Gastrocnemius medialis (tissue), 4 donors: ENCODE results near the gene DCLRE1C. TPM values are rescaled to one million over a fixed set of nuclear protein-coding genes. Genes with fewer than 3 reads are reported as not detected.
"Not testable (repeated sequence)": the region's sequence is repeated elsewhere in the genome, so short reads cannot be mapped to it uniquely, and the experiment has no call there.

Source experiments
- ATAC-seq, 2 donors: fragments of 150-250 bp; one replicate each; pipeline ENCODE4 v1.9.1; 2016
- DNase-seq, 2 donors: peaks; one replicate each; pipeline ENCODE4 v3.0.0-alpha.2; 2019
- H3K27ac ChIP-seq, 4 donors: fragments of 200-600 bp; sonication (generic); 1 replicate in 1 of 4; 2 replicates in 3 of 4; pipeline ENCODE4 v1.5.1; 2016 to 2018; ENCODE audit warnings: mild to moderate bottlenecking in 2 of 4, moderate library complexity in 1 of 4
- H3K27me3 ChIP-seq, 3 donors: fragments of 200-600 bp; sonication (generic) in 2 of 3; 1 replicate in 1 of 3; 2 replicates in 2 of 3; pipeline versions ENCODE4 v1.5.1 to v1.6.0; 2016 to 2019; ENCODE audit warnings: mild to moderate bottlenecking in 1 of 3, moderate library complexity in 1 of 3
- H3K36me3 ChIP-seq, 2 donors: fragments of 200-600 bp; sonication (generic) in 1 of 2; one replicate each; pipeline ENCODE4 v1.5.1; 2017 to 2018
- H3K4me1 ChIP-seq, 2 donors: fragments of 200-600 bp; sonication (generic) in 1 of 2; one replicate each; pipeline ENCODE4 v1.5.1; 2016 to 2017; ENCODE audit warnings: mild to moderate bottlenecking in 2 of 2
- H3K4me3 ChIP-seq, 4 donors: fragments of 200-600 bp; sonication (generic) in 3 of 4; 1 replicate in 1 of 4; 2 replicates in 3 of 4; pipeline ENCODE4 v1.5.1; 2016 to 2019; ENCODE audit warnings: mild to moderate bottlenecking in 2 of 4
- H3K9me3 ChIP-seq, 3 donors: fragments of 200-600 bp; sonication (generic) in 2 of 3; 1 replicate in 1 of 3; 2 replicates in 2 of 3; pipeline ENCODE4 v1.5.1; 2016 to 2019
- POLR2A ChIP-seq, 2 donors: fragments of 450-650 bp; IDR thresholded peaks; one replicate each; pipeline ENCODE4 v1.6.1; 2017; ENCODE audit warnings: antibody characterized with exemption in 2 of 2, mild to moderate bottlenecking in 2 of 2, moderate library complexity in 2 of 2
- in situ Hi-C, 4 donors: fragments of 200-750 bp; cut with MboI; loops; one replicate each; pipeline versions ENCODE4 v1.15.0 to v1.8.0; 2017; ENCODE audit warnings: low sequenced_read_pairs in 4 of 4
- intact Hi-C: fragments of 100-400 bp; cut with DNase I; formaldehyde crosslinking; loops from one replicate; pipeline ENCODE4 v1.15.1; 2023; ENCODE audit warnings: low total_unique reads
- total RNA-seq, 4 donors: library from RNA; depleted of rRNA; stranded (reverse); fragments of >200 nt; gene quantifications; one replicate each; pipeline versions ENCODE4 v1.1.0 to v1.2.3, GENCODE V29; 2016
- TF ChIP-seq, protein P1 (sequence below), 5 experiments: fragments of 450-650 bp in 3 of 5; fragments of 200-600 bp in 2 of 5; sonication (generic) in 2 of 5; IDR thresholded peaks in 4 of 5; conservative IDR thresholded peaks in 1 of 5; 1 replicate in 4 of 5; 2 replicates in 1 of 5; pipeline ENCODE4 v1.5.1; 2016 to 2019; ENCODE audit warnings: antibody characterized with exemption in 5 of 5, mild to moderate bottlenecking in 3 of 5, moderate library complexity in 3 of 5

Gene DCLRE1C
- total RNA-seq, 4 donors from 2014 or later = 3.0 to 3.6 (median 3.3) TPM

DNA sequence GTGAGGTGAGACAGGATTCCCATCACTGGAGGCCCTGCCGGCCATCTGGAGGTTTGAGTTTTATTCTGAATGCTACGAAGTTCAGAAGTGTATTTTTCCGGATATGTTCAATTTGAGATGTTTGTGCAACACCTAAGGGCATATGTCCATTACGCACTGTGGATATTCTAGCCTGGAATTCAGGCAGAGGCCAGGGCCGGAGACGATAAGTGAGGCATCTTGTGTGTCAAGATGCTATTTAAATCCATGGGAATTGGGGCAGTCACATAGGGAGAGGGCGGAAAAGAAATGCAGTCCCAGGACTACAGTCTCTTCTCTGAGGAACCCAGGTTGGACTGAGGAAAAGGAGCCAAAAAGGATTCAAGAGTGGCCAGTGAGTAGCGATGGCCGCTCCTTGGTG is 77.1 kb downstream of the DCLRE1C start:
- DNase-seq (peak; percentile 33 to 45), ATAC-seq (peak; percentile 38 to 60)
- peak overlapping the region; percentile 97 to 99 (median 99) for H3K27ac ChIP-seq
- in situ Hi-C loops = no loop called here
- no peak for TF ChIP-seq POLR2A (IDR thresholded peaks at IDR 0.05)
- TF ChIP-seq, protein P1, sequence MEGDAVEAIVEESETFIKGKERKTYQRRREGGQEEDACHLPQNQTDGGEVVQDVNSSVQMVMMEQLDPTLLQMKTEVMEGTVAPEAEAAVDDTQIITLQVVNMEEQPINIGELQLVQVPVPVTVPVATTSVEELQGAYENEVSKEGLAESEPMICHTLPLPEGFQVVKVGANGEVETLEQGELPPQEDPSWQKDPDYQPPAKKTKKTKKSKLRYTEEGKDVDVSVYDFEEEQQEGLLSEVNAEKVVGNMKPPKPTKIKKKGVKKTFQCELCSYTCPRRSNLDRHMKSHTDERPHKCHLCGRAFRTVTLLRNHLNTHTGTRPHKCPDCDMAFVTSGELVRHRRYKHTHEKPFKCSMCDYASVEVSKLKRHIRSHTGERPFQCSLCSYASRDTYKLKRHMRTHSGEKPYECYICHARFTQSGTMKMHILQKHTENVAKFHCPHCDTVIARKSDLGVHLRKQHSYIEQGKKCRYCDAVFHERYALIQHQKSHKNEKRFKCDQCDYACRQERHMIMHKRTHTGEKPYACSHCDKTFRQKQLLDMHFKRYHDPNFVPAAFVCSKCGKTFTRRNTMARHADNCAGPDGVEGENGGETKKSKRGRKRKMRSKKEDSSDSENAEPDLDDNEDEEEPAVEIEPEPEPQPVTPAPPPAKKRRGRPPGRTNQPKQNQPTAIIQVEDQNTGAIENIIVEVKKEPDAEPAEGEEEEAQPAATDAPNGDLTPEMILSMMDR (IDR thresholded peaks at IDR 0.05 in 4 of 5, conservative IDR thresholded peaks at IDR 0.05 in 1 of 5) = no peak
- no peaks in the 10 kb centered on the region for H3K36me3 ChIP-seq
- intact Hi-C loops = loop anchor here (5.0 kb wide), 1 partner anchor 221 kb away; the partner anchor contains the start of gene RPP38
- no peaks in the 10 kb centered on the region for H3K27me3 ChIP-seq
- peaks cover 30 to 34% of the 10 kb centered on the region in 2 donors for H3K4me1 ChIP-seq
- H3K4me3 ChIP-seq = peak overlapping the region; percentile 89 to 95 (median 94)
- no peaks in the 10 kb centered on the region for H3K9me3 ChIP-seq

DNA sequence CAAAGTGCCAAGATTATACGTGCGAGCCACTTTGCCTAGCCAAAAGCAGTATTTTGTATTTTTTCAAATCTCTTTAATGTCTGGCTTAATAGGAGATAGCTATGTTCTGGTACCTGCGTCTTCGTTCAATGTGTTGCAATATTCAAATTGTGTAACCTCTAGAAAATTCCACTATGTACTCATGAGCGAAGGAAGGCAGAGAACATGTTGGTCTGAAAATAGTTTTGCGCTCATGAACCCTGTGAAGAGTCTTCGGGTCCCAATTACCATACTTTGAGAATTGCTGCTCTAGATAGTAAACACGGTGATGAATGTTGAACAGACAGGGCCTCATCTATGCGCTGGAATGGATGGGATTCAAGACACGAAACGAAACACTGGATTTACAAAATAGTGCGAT is 78.0 kb downstream of the DCLRE1C start:
- Histone ChIP-seq H3K27ac (peak overlapping the region; percentile 97 to 99 (median 99)), H3K9me3 (no peaks in the 10 kb centered on the region), H3K27me3 (no peaks in the 10 kb centered on the region), H3K36me3 (no peaks in the 10 kb centered on the region), H3K4me1 (peaks cover 30 to 34% of the 10 kb centered on the region in 2 donors), H3K4me3 (no peak overlapping the region)
- ATAC-seq (no peak), DNase-seq (no peak)
- in situ Hi-C loops (no loop called here), intact Hi-C loops (loop anchor here (5.0 kb wide), 1 partner anchor 221 kb away; the partner anchor contains the start of gene RPP38)
- no peak for TF ChIP-seq POLR2A (IDR thresholded peaks at IDR 0.05)
- TF ChIP-seq, protein P1 (IDR thresholded peaks at IDR 0.05 in 4 of 5, conservative IDR thresholded peaks at IDR 0.05 in 1 of 5) = no peak

DNA sequence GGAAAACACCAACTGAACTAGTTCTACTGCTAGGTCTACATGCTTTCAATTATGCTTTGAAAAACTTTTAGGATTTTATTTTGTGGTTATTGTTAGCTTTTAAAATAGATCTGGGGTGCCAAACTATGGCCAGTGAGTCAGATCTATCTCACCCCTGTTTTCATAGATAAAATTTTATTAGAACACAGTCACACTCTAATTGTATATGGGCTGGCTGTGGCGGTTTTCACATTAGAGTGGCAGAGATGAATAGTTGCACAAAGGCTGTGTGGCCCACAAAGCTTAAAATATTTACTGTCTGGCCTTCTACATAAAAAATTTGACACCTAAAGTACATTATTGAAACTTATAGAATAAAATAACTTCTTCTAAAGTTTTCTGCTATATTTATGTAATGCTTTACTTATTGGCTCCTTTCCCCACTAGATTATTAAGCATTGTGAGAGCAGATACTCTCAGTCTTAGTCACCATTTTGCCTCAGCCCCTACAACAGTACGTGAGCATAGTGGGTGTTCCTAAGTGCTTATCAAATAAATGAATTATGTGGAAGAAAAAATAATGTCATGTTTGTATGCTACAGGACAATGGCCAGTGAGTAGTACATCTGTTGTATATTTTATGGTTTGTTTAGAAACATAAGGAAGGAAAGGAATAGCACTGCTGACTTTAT is 80.7 kb downstream of the DCLRE1C start:
- Histone ChIP-seq H3K27me3 (no peaks in the 10 kb centered on the region), H3K4me1 (peaks cover 19 to 25% of the 10 kb centered on the region in 2 donors), H3K27ac (no peak overlapping the region), H3K36me3 (peaks cover 0 to 21% of the 10 kb centered on the region in 2 donors), H3K9me3 (no peaks in the 10 kb centered on the region), H3K4me3 (no peak overlapping the region)
- intact Hi-C loops = no loop called here
- no peak for ATAC-seq
- no peak for DNase-seq
- TF ChIP-seq, protein P1 (IDR thresholded peaks at IDR 0.05 in 4 of 5, conservative IDR thresholded peaks at IDR 0.05 in 1 of 5) = no peak
- TF ChIP-seq POLR2A (IDR thresholded peaks at IDR 0.05) = no peak
- in situ Hi-C loops = no loop called here

DNA sequence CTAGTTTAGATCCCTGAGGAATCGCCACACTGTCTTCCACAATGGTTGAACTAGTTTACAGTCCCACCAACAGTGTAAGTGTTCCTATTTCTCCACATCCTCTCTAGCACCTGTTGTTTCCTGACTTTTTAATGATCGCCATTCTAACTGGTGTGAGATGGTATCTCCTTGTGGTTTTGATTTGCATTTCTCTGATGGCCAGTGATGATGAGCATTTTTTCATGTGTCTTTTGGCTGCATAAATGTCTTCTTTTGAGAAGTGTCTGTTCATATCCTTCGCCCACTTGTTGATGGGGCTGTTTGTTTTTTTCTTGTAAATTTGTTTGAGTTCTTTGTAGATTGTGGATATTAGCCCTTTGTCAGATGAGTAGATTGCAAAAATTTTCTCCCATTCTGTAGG is 89.0 kb downstream of the DCLRE1C start:
- in situ Hi-C loops, ATAC-seq, H3K27me3 ChIP-seq, DNase-seq, H3K27ac ChIP-seq, H3K9me3 ChIP-seq, intact Hi-C loops, H3K4me3 ChIP-seq, H3K4me1 ChIP-seq: not testable (repeated sequence)
- H3K36me3 ChIP-seq = peaks cover 0 to 41% of the 10 kb centered on the region in 2 donors

DNA sequence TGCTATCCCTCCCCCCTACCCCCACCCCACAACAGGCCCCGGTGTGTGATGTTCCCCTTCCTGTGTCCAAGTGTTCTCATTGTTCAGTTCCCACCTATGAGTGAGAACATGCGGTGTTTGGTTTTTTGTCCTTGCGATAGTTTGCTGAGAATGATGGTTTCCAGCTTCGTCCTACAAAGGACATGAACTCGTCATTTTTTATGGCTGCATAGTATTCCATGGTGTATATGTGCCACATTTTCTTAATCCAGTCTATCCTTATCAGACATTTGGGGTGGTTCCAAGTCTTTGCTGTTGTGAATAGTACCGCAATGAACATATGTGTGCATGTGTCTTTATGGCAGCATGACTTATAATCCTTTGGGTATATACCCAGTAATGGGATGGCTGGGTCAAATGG is 89.4 kb downstream of the DCLRE1C start:
- in situ Hi-C loops, intact Hi-C loops: not testable (repeated sequence)
- H3K36me3 ChIP-seq = peaks cover 0 to 37% of the 10 kb centered on the region in 2 donors

More for the DNA sequence above, 89.4 kb downstream of the DCLRE1C start:
- not testable (repeated sequence) for H3K4me3 ChIP-seq, H3K27ac ChIP-seq, H3K4me1 ChIP-seq, H3K27me3 ChIP-seq, DNase-seq, H3K9me3 ChIP-seq, ATAC-seq
